ENCODE results near the gene NHP2. TPM values are rescaled to one million over a fixed set of nuclear protein-coding genes. Genes with fewer than 3 reads are reported as not detected.

Gene NHP2
- total and polyA plus RNA-seq, 2 experiments from 2014 or later: 435 to 455 TPM

GRCh38 chr5:178193251-178193809 is 39.6 kb upstream of the NHP2 start (continued):
- TF ChIP-seq, protein P1, sequence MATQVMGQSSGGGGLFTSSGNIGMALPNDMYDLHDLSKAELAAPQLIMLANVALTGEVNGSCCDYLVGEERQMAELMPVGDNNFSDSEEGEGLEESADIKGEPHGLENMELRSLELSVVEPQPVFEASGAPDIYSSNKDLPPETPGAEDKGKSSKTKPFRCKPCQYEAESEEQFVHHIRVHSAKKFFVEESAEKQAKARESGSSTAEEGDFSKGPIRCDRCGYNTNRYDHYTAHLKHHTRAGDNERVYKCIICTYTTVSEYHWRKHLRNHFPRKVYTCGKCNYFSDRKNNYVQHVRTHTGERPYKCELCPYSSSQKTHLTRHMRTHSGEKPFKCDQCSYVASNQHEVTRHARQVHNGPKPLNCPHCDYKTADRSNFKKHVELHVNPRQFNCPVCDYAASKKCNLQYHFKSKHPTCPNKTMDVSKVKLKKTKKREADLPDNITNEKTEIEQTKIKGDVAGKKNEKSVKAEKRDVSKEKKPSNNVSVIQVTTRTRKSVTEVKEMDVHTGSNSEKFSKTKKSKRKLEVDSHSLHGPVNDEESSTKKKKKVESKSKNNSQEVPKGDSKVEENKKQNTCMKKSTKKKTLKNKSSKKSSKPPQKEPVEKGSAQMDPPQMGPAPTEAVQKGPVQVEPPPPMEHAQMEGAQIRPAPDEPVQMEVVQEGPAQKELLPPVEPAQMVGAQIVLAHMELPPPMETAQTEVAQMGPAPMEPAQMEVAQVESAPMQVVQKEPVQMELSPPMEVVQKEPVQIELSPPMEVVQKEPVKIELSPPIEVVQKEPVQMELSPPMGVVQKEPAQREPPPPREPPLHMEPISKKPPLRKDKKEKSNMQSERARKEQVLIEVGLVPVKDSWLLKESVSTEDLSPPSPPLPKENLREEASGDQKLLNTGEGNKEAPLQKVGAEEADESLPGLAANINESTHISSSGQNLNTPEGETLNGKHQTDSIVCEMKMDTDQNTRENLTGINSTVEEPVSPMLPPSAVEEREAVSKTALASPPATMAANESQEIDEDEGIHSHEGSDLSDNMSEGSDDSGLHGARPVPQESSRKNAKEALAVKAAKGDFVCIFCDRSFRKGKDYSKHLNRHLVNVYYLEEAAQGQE (IDR thresholded peaks at IDR 0.05; ENCODE audit: unreplicated experiment): no peak
- no peak for TF ChIP-seq JUNB (IDR thresholded peaks at IDR 0.05; ENCODE audit: unreplicated experiment)
- TF ChIP-seq STAT1 (IDR thresholded peaks at IDR 0.05; ENCODE audit: unreplicated experiment): no peak

- DNase-seq (ENCODE audit: low spot score): no peak
- Mint-ChIP-seq H3K9me3 (peaks cover 38% of the 10 kb centered on the region), H3K4me1 (peaks cover 20% of the 10 kb centered on the region), H3K27me3 (ENCODE audit: insufficient read depth, low read depth, poor library complexity) (peaks cover 17% of the 10 kb centered on the region), H3K27ac (no peak overlapping the region), H3K36me3 (ENCODE audit: low read depth) (peaks cover 24% of the 10 kb centered on the region), H3K4me3 (no peak overlapping the region)
- H3K4me1 ChIP-seq (ENCODE audit: insufficient read depth): no peaks in the 10 kb centered on the region
- no peak overlapping the region for H3K27ac ChIP-seq (ENCODE audit: low read depth)
- H3K27me3 ChIP-seq (ENCODE audit: insufficient read depth): no peaks in the 10 kb centered on the region
- H3K9me2 ChIP-seq (ENCODE audit: insufficient read depth): no peaks in the 10 kb centered on the region
- no peak overlapping the region for H2AFZ ChIP-seq
- H3K4me2 ChIP-seq: no peak overlapping the region
- 0 out of 2 replicates have a peak, but pooled peaks cover 2% of the 10 kb centered on the region for H3K36me3 ChIP-seq (ENCODE audit: insufficient read depth)
- no peaks in the 10 kb centered on the region for H4K20me1 ChIP-seq (replicated peaks; ENCODE audit: insufficient read depth)
- no peak for ATAC-seq
- no peaks in the 10 kb centered on the region for H3K79me2 ChIP-seq (replicated peaks; ENCODE audit: insufficient read depth)
- 0 out of 2 replicates have a peak, but pooled peaks cover 3% of the 10 kb centered on the region for H3F3A ChIP-seq (replicated peaks; ENCODE audit: low read depth)
- H3K4me3 ChIP-seq: no peak overlapping the region
- TF ChIP-seq CREB1 (CRISPR knock-in tag; IDR thresholded peaks at IDR 0.05; ENCODE audit: low read depth) (no peak), EZH2 (IDR thresholded peaks at IDR 0.05; ENCODE audit: low read depth, unreplicated experiment) (no peak), POLR2AphosphoS5 (IDR thresholded peaks at IDR 0.05; ENCODE audit: low read depth) (no peak), ZNF114 (CRISPR knock-in tag; IDR thresholded peaks at IDR 0.05) (no peak), NANOG (IDR thresholded peaks at IDR 0.05; ENCODE audit: borderline replicate concordance) (no peak), EZH2phosphoT487 (IDR thresholded peaks at IDR 0.05; ENCODE audit: unreplicated experiment) (no peak), STAT1 (IDR thresholded peaks at IDR 0.05; ENCODE audit: unreplicated experiment) (no peak), ZNF331 (CRISPR knock-in tag; IDR thresholded peaks at IDR 0.05; ENCODE audit: low read depth) (no peak)
- TF ChIP-seq, protein P1 (IDR thresholded peaks at IDR 0.05; ENCODE audit: unreplicated experiment): no peak
- TF ChIP-seq, protein P2, sequence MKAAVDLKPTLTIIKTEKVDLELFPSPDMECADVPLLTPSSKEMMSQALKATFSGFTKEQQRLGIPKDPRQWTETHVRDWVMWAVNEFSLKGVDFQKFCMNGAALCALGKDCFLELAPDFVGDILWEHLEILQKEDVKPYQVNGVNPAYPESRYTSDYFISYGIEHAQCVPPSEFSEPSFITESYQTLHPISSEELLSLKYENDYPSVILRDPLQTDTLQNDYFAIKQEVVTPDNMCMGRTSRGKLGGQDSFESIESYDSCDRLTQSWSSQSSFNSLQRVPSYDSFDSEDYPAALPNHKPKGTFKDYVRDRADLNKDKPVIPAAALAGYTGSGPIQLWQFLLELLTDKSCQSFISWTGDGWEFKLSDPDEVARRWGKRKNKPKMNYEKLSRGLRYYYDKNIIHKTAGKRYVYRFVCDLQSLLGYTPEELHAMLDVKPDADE (IDR thresholded peaks at IDR 0.05): no peak
Measured at GRCh38 chr5:178192787-178193186, 39.1 kb upstream of the NHP2 start.
